ENCODE measurements around the gene MYCT1. TPM values are rescaled to one million over a fixed set of nuclear protein-coding genes. Genes with fewer than 3 reads are reported as not detected.

The MYCT1 gene, protein sequence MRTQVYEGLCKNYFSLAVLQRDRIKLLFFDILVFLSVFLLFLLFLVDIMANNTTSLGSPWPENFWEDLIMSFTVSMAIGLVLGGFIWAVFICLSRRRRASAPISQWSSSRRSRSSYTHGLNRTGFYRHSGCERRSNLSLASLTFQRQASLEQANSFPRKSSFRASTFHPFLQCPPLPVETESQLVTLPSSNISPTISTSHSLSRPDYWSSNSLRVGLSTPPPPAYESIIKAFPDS
- 46.1 TPM for polyA plus RNA-seq (2012; ENCODE audit: insufficient read depth, insufficient read length, low read depth)

DNA sequence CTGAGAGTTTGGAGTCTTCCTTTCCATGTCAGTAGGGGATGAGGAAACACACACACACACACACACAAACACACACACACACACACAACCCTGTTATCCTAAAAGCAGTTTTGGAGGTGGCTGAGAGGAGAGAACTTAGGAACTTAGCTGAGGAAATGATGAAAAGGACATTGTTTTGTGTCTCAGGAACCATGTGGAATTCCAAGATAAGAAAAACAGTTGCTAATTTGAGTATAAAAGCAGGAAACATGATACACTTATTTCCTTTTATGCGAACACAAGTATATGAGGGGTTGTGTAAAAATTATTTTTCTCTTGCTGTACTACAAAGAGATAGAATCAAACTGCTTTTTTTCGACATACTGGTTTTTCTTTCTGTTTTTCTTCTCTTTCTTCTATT is at the start of gene MYCT1:
Gene MYCT1 (plus strand): TSS at position 264 of the 400 bp plus-strand sequence. CDS start 6 bp downstream, at position 270.
- H3K4me3 ChIP-seq (ENCODE audit: low read depth, low read length) = no peak within 1 kb of the TSS
- no peaks in the 10 kb centered on the region for H3K36me3 ChIP-seq
- TF ChIP-seq, protein P1, sequence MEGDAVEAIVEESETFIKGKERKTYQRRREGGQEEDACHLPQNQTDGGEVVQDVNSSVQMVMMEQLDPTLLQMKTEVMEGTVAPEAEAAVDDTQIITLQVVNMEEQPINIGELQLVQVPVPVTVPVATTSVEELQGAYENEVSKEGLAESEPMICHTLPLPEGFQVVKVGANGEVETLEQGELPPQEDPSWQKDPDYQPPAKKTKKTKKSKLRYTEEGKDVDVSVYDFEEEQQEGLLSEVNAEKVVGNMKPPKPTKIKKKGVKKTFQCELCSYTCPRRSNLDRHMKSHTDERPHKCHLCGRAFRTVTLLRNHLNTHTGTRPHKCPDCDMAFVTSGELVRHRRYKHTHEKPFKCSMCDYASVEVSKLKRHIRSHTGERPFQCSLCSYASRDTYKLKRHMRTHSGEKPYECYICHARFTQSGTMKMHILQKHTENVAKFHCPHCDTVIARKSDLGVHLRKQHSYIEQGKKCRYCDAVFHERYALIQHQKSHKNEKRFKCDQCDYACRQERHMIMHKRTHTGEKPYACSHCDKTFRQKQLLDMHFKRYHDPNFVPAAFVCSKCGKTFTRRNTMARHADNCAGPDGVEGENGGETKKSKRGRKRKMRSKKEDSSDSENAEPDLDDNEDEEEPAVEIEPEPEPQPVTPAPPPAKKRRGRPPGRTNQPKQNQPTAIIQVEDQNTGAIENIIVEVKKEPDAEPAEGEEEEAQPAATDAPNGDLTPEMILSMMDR (IDR thresholded peaks at IDR 0.05; ENCODE audit: low read depth, low read length) = no peak
- DNase-seq = no peak
- H3K27me3 ChIP-seq = peaks cover 3% of the 10 kb centered on the region
- H3K9me3 ChIP-seq = no peaks in the 10 kb centered on the region
- no peaks in the 10 kb centered on the region for H3K4me1 ChIP-seq

DNA sequence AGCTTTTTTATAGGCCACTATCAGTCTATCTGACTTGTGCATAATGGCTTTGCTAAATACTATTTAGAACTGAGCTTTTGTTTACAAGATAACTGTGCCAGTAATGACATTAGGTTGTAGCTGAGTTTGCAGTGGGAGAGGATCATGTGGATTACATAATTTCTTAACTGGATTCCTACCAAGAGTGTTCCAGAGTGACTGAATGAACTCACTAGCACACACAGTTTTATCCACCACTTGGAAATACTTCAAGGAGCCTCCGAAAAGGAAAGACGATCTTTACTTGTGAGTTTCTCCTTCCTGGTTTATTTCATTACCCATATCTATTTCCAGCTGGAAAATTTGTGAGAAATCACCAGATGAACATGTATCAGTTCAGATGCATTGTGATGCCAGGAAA is 49.6 kb upstream of the MYCT1 start:
- no peak for DNase-seq
- TF ChIP-seq, protein P1 (IDR thresholded peaks at IDR 0.05; ENCODE audit: low read depth, low read length) = no peak

DNA sequence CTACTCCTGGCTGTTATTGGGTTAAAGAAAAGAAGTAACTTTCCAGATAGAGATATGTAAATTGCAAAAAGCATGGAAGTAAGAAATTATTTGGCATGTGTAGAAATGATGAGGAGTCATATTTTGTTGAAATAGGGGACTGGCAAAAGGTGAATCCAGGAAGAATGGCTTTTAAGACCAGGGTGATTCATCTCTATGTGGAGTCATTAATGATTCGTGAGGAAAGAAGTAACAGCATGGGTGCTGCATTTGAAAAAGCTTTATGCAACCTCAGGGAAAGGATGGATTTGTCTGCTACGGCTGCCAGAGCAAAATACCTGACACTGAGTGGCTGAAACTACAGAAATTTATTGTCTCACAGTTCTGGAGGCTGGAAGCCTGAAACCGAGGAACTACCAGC is 45.7 kb upstream of the MYCT1 start:
- DNase-seq = no peak
- Histone ChIP-seq H3K4me1 (no peaks in the 10 kb centered on the region), H3K27me3 (peaks cover 6% of the 10 kb centered on the region; the same call in 1 of the 2 replicates), H3K4me3 (ENCODE audit: low read depth, low read length) (no peak overlapping the region), H3K9me3 (no peaks in the 10 kb centered on the region), H3K36me3 (no peaks in the 10 kb centered on the region)
- TF ChIP-seq, protein P1 (IDR thresholded peaks at IDR 0.05; ENCODE audit: low read depth, low read length) = no peak

More for the DNA sequence above, 49.6 kb upstream of the MYCT1 start:
- H3K36me3 ChIP-seq = no peaks in the 10 kb centered on the region
- H3K9me3 ChIP-seq = no peaks in the 10 kb centered on the region
- no peaks in the 10 kb centered on the region for H3K4me1 ChIP-seq
- H3K4me3 ChIP-seq (ENCODE audit: low read depth, low read length) = no peak overlapping the region
- H3K27me3 ChIP-seq = peaks cover 2% of the 10 kb centered on the region

DNA sequence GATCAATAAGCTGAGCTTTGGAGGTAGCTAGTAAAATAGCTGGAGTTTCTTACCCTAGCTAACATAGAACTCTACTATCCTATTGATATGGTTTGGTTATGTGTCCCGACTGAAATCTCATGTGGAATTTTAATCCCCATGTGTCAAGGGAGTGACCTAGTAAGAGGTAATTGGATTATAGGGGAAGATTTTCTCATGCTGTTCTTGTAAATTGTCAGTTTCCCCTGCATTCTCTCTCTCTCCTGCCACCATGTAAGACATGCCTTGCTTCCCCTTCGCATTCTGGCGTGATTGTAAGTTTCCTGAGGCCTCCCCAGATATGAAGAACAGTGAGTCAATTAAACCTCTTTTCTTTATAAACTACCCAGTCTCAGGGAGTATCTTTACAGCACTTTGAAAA is 35.9 kb upstream of the MYCT1 start:
- DNase-seq = no peak
- Histone ChIP-seq H3K4me3 (ENCODE audit: low read depth, low read length) (no peak overlapping the region), H3K4me1 (no peaks in the 10 kb centered on the region), H3K27me3 (peaks cover 20% of the 10 kb centered on the region), H3K9me3 (no peaks in the 10 kb centered on the region), H3K36me3 (no peaks in the 10 kb centered on the region)
- TF ChIP-seq, protein P1 (IDR thresholded peaks at IDR 0.05; ENCODE audit: low read depth, low read length) = no peak

DNA sequence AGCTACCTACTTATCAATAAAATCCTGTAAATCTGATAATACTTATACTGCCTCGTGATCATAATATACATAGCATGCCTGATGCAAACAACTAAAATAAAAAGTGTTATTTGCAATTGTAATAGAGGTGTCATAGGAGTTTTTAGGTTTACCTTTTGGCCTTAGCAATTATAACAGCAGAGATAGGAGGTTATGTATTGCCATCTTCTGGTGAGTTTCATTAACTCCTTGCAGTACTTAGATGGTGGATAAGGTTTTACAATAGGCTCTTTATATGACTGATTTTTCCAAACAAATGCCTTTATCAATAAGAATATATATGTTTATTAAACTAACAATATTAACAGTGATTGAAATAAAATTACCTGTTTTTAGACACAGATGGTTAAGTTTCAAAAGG is 27.8 kb upstream of the MYCT1 start:
- no peaks in the 10 kb centered on the region for H3K9me3 ChIP-seq
- no peak overlapping the region for H3K4me3 ChIP-seq (ENCODE audit: low read depth, low read length)
- peaks cover 14% of the 10 kb centered on the region for H3K27me3 ChIP-seq
- peaks cover 12% of the 10 kb centered on the region for H3K4me1 ChIP-seq
- TF ChIP-seq, protein P1 (IDR thresholded peaks at IDR 0.05; ENCODE audit: low read depth, low read length) = peak; percentile 38
- H3K36me3 ChIP-seq = no peaks in the 10 kb centered on the region
- no peak for DNase-seq

DNA sequence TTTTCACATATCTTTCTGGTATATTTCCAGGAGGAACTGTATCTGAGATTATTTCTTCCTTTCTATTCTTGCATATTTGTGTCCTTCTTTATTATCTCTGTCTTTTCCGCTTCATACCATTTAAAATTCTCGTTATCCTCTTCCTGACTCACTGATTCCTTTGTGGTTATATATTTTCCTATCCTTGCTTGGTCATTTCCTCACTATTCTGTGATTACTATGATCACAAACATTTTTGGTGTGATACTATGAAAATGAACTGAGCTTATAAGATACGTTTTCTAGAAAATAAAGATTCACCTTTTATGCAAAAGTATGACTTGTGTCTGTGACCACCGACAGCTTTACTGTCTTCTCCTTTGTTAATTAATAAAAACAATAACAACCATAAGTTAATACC is 26.5 kb upstream of the MYCT1 start:
- no peaks in the 10 kb centered on the region for H3K9me3 ChIP-seq
- no peak overlapping the region for H3K4me3 ChIP-seq (ENCODE audit: low read depth, low read length)
- TF ChIP-seq, protein P1 (IDR thresholded peaks at IDR 0.05; ENCODE audit: low read depth, low read length) = no peak
- no peak for DNase-seq
- no peaks in the 10 kb centered on the region for H3K36me3 ChIP-seq
- H3K27me3 ChIP-seq = peaks cover 3% of the 10 kb centered on the region; the same call in 1 of the 2 replicates
- H3K4me1 ChIP-seq = peaks cover 12% of the 10 kb centered on the region

Measured in BE2C (cell line).